Gastrocnemius medialis (tissue), 4 donors: ENCODE measurements around the gene PML.

ENCODE experiments used
- POLR2A ChIP-seq, 2 donors: fragments of 450-650 bp; IDR thresholded peaks; one replicate each; pipeline ENCODE4 v1.6.1; 2017; ENCODE audit warnings: antibody characterized with exemption in 2 of 2, mild to moderate bottlenecking in 2 of 2, moderate library complexity in 2 of 2
- TF ChIP-seq, protein P1 (sequence below), 5 experiments: fragments of 450-650 bp in 3 of 5; fragments of 200-600 bp in 2 of 5; sonication (generic) in 2 of 5; IDR thresholded peaks in 4 of 5; conservative IDR thresholded peaks in 1 of 5; 1 replicate in 4 of 5; 2 replicates in 1 of 5; pipeline ENCODE4 v1.5.1; 2016 to 2019; ENCODE audit warnings: antibody characterized with exemption in 5 of 5, mild to moderate bottlenecking in 3 of 5, moderate library complexity in 3 of 5

DNA sequence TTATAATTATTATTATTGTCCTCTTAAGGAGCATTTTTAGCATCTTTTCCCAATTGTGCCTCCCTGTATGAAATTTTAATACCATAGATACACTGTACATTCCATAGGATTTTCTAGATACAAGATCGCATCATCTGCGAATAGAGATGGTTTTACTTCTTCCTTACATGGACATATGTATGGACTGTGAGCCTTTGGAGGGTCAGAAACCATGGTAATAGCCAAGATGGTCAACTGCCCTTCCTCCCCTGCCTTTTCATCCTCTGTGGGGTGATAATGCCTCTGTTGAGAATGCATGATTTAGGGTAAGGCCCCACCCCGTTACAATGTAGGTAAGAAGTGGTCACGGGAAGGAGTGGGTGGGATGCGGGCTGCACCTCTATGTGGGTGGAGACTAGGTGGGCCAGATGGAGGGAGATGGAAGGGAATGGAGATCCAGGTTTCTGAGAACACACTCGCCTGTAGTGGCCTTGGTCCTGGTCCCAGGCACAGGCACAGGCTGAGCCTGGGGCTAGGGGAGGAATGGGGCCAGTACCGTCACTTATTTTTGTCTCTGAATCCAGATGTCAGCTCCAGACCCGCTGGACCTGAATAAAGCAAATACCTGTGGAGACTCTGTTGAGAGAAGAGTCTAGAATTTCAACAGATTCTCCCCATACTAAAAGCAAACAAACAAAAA, 56.2 kb downstream of the PML start:
- TF ChIP-seq, protein P1, sequence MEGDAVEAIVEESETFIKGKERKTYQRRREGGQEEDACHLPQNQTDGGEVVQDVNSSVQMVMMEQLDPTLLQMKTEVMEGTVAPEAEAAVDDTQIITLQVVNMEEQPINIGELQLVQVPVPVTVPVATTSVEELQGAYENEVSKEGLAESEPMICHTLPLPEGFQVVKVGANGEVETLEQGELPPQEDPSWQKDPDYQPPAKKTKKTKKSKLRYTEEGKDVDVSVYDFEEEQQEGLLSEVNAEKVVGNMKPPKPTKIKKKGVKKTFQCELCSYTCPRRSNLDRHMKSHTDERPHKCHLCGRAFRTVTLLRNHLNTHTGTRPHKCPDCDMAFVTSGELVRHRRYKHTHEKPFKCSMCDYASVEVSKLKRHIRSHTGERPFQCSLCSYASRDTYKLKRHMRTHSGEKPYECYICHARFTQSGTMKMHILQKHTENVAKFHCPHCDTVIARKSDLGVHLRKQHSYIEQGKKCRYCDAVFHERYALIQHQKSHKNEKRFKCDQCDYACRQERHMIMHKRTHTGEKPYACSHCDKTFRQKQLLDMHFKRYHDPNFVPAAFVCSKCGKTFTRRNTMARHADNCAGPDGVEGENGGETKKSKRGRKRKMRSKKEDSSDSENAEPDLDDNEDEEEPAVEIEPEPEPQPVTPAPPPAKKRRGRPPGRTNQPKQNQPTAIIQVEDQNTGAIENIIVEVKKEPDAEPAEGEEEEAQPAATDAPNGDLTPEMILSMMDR (IDR thresholded peaks at IDR 0.05 in 4 of 5, conservative IDR thresholded peaks at IDR 0.05 in 1 of 5) = no peak
- no peak for TF ChIP-seq POLR2A (IDR thresholded peaks at IDR 0.05)
